CMK (cell line): ENCODE measurements around the gene TEX19.
"Not testable (repeated sequence)": the region's sequence is repeated elsewhere in the genome, so short reads cannot be mapped to it uniquely, and the experiment has no call there.

Experiments
- DNase-seq: peaks from one replicate; pipeline ENCODE4 v3.0.0-alpha.2; 2010; ENCODE audit warnings: low read depth

Gene TEX19

GRCh38 chr17:82338858-82339633, 20.0 kb upstream of the TEX19 start:
- no peak for DNase-seq

- peak; percentile 73 for DNase-seq
These were observed 19.1 kb upstream of the TEX19 start for GRCh38 chr17:82339634-82340580.

GRCh38 chr17:82342361-82343079, 16.5 kb upstream of the TEX19 start:
- DNase-seq = no peak

GRCh38 chr17:82343560-82343959, 15.5 kb upstream of the TEX19 start:
- DNase-seq = no peak

- DNase-seq = no peak
These were observed 14.7 kb upstream of the TEX19 start for GRCh38 chr17:82344175-82344907.

GRCh38 chr17:82345151-82345976, 13.7 kb upstream of the TEX19 start:
- no peak for DNase-seq

- no peak for DNase-seq
These were observed 12.4 kb upstream of the TEX19 start for GRCh38 chr17:82346342-82347300.

- not testable (repeated sequence) for DNase-seq
These were observed 11.1 kb upstream of the TEX19 start for GRCh38 chr17:82347994-82348393.

- DNase-seq = no peak
These were observed 10.6 kb upstream of the TEX19 start for GRCh38 chr17:82348434-82348833.

GRCh38 chr17:82348866-82349265, 10.2 kb upstream of the TEX19 start:
- no peak for DNase-seq

- no peak for DNase-seq
These were observed 9.8 kb upstream of the TEX19 start for GRCh38 chr17:82349287-82349701.

- DNase-seq = no peak
These were observed 8.6 kb upstream of the TEX19 start for GRCh38 chr17:82350182-82351030.

GRCh38 chr17:82351254-82351712, 7.8 kb upstream of the TEX19 start:
- DNase-seq = no peak

GRCh38 chr17:82351713-82352488, 7.1 kb upstream of the TEX19 start:
- peak; percentile 71 for DNase-seq

GRCh38 chr17:82353484-82353883, 5.6 kb upstream of the TEX19 start:
- DNase-seq = no peak

- no peak for DNase-seq
These were observed 4.2 kb upstream of the TEX19 start for GRCh38 chr17:82354804-82355308.

- no peak for DNase-seq
These were observed 3.1 kb upstream of the TEX19 start for GRCh38 chr17:82355770-82356427.
